HG03039 (cell line): ENCODE results near the gene CCDC9B.

ENCODE experiments used
- ATAC-seq: cut with Tn5 transposase; IDR thresholded peaks from one replicate; pipeline ENCODE4 v1.9.1; 2021; ENCODE audit warnings: mild to moderate bottlenecking, moderate library complexity; ENCODE audit not compliant: unreplicated experiment

CCDC9B gene

GRCh38 chr15:40310993-40311392 is 29.7 kb downstream of the CCDC9B start:
- no peak for ATAC-seq

DNA sequence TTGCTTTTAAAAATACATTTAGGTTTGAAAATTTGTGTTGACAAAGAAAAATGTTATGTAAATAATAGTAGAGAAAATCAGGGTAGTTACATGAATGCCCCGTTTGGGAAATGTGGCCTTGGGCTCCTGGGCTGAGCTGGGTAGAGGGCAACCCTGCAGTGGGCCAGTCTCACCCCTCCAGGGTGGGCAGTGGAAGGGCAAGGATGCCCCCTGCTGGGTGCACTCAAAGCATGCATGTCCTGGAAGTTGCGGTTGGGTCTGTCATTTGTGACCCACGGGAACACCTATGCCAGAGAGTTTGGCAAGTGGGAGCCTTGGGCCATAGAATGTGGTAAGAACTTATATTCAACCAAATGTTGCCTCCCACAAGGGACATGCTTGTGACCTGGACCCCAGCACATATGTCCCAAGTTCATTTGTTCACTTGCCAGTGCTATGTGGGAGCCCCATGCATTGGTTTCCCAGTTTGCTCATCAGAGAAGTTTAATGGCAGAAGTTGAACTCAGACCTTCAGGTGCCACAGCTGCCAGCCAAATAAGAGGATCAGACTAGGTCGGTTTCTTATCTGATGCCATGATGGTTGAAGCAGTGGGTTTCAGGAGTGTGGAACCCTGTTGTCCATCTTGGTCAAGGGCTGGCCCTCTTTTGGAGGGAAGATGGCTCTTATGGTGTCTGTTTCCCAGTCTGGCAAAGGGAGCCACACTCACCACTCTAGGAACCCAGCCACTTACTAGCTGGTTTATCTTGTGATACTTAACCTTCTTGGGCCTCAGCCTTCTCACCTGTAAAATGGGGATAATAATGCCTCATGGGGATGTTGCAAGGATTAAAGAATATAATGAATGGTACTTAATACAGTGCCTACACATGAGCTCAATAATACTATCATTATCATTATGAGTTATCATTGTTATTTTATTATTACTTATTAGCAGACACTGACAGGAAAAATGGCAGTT is 30.5 kb downstream of the CCDC9B start:
- no peak for ATAC-seq

- no peak for ATAC-seq
Measured at GRCh38 chr15:40309344-40309862, 31.3 kb downstream of the CCDC9B start.

GRCh38 chr15:40307421-40308211 is 33.1 kb downstream of the CCDC9B start, which contains the start of gene PLCB2:
Gene PLCB2, minus strand, starts transcription at chr15:40307935. Its CDS starts 263 bp downstream, at chr15:40307672.
- ATAC-seq = no peak

GRCh38 chr15:40306908-40307307 is 33.8 kb downstream of the CCDC9B start:
- ATAC-seq = no peak

DNA sequence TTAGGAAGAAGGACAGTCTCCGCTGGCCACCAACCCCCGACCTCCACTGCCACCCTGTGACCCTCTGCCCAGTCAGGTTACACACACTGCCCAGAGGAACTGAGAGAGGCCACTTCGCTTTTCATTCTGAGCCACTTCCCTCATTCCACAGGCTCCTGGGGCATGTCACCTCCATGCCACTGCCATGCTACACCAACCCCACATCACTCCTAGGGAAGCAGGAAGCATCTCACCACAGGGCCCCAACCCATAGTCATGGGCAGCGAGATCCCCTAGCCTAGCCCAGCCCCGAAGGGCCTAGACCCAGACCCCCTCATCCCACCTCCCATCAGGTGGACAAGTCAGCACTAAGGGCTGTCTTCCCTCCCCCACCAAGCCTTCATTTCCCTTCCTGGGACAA is 34.4 kb downstream of the CCDC9B start:
- ATAC-seq = no peak

DNA sequence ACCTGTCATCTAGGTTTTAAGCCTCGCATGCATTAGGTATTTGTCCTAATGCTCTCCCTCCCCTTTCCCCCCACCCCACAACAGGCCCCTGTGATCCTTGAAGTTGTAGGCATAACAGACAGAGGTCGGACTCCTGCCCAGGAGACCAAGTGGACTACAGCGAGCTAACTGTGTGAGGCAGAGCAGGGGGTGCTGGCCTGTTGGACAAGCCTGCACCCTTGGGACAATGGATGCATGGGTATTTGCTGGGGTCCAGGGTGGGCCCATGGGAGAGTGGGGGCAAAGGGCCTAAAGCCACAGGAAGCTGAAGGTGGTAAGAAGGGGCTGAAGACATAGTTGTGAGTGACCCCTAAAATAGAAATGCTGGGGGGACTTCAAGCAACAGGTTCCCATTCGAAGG is 35.5 kb downstream of the CCDC9B start:
- no peak for ATAC-seq

DNA sequence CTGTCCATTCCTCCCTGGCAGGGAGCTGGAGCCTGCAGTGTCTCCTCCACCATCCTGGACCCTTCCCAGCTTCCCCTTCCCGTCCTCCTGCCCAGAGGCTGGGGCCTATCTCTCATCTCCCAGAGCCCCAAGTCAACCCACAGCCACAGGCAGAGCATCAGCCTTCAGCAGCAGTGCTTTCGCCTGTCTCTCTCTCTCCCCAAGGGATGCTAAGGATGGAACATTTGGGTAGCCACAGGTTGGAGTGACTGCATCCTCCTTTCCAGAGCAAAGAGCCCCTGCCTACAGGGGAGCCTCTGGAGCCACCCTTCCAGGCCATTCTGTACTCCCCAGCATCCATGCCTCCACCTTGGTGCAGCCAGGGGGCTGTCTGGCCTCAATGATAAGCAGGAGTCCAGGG is 37.2 kb downstream of the CCDC9B start:
- ATAC-seq = no peak

- ATAC-seq = no peak
Measured at GRCh38 chr15:40302981-40303380, 37.8 kb downstream of the CCDC9B start.

GRCh38 chr15:40302288-40302886 is 38.4 kb downstream of the CCDC9B start:
- no peak for ATAC-seq

DNA sequence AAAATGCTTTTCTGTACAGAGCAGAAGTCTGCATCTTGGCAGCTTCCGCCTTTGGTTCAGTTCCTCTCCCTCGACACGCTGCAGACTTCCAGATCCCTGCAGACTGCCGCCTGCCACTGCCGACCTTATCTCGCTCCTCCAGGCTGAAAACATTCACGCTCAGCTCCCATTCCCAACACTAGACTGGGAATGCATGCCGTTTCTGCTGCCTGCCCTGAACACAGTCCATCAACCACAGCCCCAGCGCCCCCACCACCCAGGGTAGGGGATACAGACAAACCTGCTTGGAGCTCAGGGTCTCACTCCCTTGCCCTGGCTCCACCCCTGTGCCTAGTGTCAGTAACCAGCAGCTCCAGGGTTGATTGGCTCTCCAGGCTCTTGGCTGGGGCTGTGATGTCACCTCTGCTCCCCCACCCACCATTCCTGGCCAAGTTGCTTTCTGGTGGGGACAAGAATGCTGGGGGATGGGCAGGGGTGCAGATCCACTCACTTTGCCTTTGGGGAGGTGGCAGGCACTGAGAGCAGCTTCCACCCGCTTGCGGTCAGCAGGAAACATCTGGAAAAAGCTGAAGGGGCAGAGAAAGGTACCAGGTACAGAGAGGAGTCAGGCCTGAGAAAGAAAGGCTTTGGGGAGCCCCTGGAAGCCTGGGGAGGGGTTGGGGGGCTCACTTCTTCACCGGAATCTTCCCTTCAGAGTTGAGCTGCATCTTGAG is 39.1 kb downstream of the CCDC9B start:
- ATAC-seq = no peak

DNA sequence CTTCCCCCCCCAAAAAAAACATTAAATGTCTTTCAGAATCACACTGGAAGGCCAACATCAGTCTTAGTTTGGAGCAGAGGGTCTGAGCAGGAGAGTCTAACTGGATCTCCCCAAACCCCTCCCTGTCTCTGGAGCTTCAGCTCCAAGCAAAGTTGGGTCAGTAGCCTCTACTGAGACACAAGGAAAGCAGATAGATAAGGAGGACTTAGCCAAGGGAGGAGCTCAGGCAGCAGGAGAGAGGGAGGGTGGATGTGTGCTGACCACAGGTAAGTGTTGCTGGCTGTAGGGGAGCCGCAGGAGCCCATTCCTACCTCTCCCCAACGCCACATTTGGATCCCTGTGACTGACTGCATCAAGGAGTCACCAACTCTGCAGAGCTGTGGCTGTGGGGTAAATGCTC is 40.0 kb downstream of the CCDC9B start:
- no peak for ATAC-seq

GRCh38 chr15:40300367-40300766 is 40.4 kb downstream of the CCDC9B start:
- no peak for ATAC-seq

- ATAC-seq = no peak
Measured at GRCh38 chr15:40298216-40298935, 42.4 kb downstream of the CCDC9B start.

- ATAC-seq = no peak
Measured at GRCh38 chr15:40297356-40297755, 43.4 kb downstream of the CCDC9B start.

GRCh38 chr15:40296561-40297230 is 44.0 kb downstream of the CCDC9B start:
- no peak for ATAC-seq

- no peak for ATAC-seq
Measured at GRCh38 chr15:40295877-40296560, 44.7 kb downstream of the CCDC9B start.

DNA sequence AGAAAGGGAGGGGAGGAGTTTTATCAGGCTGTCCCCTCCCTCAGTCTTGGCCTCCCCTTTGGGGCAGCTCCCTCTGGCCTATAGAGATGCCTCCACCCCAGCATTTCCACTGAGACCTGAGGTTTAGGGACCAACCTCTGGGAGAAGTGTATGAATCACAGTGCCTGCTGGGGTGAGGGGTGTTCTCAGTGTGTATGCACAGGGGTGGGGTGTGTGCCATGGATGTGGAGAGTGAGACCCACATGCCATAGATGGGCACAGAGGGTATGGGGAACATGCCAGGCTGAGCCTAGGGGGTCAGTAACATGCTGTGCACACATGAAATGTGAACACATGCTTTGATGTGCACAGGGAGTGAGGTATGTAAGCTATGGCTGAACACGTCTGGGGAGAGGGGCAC is 45.4 kb downstream of the CCDC9B start:
- ATAC-seq = no peak
